Stimulated activated naive B cell treated with anti-CD40 and anti-IgM and Interleukin-4, amounts not matched to agents 10 μg/mL and 1 μg/mL and 100 μg/mL, for 72 hours (primary cell): ENCODE results near the gene SELENON.

Experiments used
- ATAC-seq, 2 donors: fragments of 150-1000 bp; cut with Tn5 transposase; replicated peaks; 2 replicates each; pipeline ENCODE4 v1.10.0; 2021; ENCODE audit warnings: moderate library complexity in 1 of 2
- DNase-seq: peaks from one replicate; pipeline ENCODE4 v3.0.0; 2021
- H3K27ac Mint-ChIP-seq: one replicate; pipeline ENCODE4 v1.8.0; 2022; ENCODE audit warnings: mild to moderate bottlenecking, mixed read lengths
- H3K27me3 Mint-ChIP-seq, 2 donors: one replicate each; pipeline ENCODE4 v1.8.0; 2022; ENCODE audit warnings: mixed read lengths in 2 of 2
- H3K36me3 Mint-ChIP-seq, 2 donors: one replicate each; pipeline ENCODE4 v1.8.0; 2022; ENCODE audit warnings: mixed read lengths in 2 of 2, mild to moderate bottlenecking in 1 of 2
- H3K4me1 Mint-ChIP-seq, 2 donors: one replicate each; pipeline ENCODE4 v1.8.0; 2022; ENCODE audit warnings: mixed read lengths in 2 of 2, mild to moderate bottlenecking in 1 of 2
- H3K4me3 Mint-ChIP-seq, 2 donors: one replicate each; pipeline ENCODE4 v1.8.0; 2022; ENCODE audit warnings: mild to moderate bottlenecking in 2 of 2, mixed read lengths in 2 of 2, moderate library complexity in 1 of 2
- H3K9me3 Mint-ChIP-seq, 2 donors: one replicate each; pipeline ENCODE4 v1.8.0; 2022; ENCODE audit warnings: mixed read lengths in 2 of 2, mild to moderate bottlenecking in 1 of 2

Gene SELENON

GRCh38 chr1:25805863-25806225 is 5.9 kb downstream of the SELENON start:
- Mint-ChIP-seq H3K27me3 (no peaks in the 10 kb centered on the region), H3K9me3 (no peaks in the 10 kb centered on the region), H3K36me3 (peaks cover 10 to 23% of the 10 kb centered on the region in 2 donors), H3K4me3 (no peak overlapping the region), H3K27ac (no peak overlapping the region), H3K4me1 (peaks cover 36 to 49% of the 10 kb centered on the region in 2 donors)
- no peak for ATAC-seq
- no peak for DNase-seq

GRCh38 chr1:25806418-25806817 is 6.4 kb downstream of the SELENON start:
- H3K36me3 Mint-ChIP-seq: peaks cover 9 to 20% of the 10 kb centered on the region in 2 donors
- H3K27ac Mint-ChIP-seq: no peak overlapping the region
- ATAC-seq (no peak), DNase-seq (no peak)
- no peaks in the 10 kb centered on the region for H3K27me3 Mint-ChIP-seq
- H3K9me3 Mint-ChIP-seq: no peaks in the 10 kb centered on the region
- no peak overlapping the region for H3K4me3 Mint-ChIP-seq
- peaks cover 36 to 49% of the 10 kb centered on the region in 2 donors for H3K4me1 Mint-ChIP-seq

- ATAC-seq (no peak), DNase-seq (no peak)
- peaks cover 33 to 47% of the 10 kb centered on the region in 2 donors for H3K4me1 Mint-ChIP-seq
- H3K36me3 Mint-ChIP-seq: peaks cover 9 to 20% of the 10 kb centered on the region in 2 donors
- H3K4me3 Mint-ChIP-seq: no peak overlapping the region
- no peaks in the 10 kb centered on the region for H3K27me3 Mint-ChIP-seq
- no peak overlapping the region for H3K27ac Mint-ChIP-seq
- H3K9me3 Mint-ChIP-seq: no peaks in the 10 kb centered on the region
Measured at GRCh38 chr1:25807480-25808390, 7.7 kb downstream of the SELENON start.

- Mint-ChIP-seq H3K9me3 (no peaks in the 10 kb centered on the region), H3K36me3 (peaks cover 9 to 20% of the 10 kb centered on the region in 2 donors), H3K4me1 (peaks cover 28 to 42% of the 10 kb centered on the region in 2 donors), H3K27ac (no peak overlapping the region), H3K4me3 (no peak overlapping the region), H3K27me3 (no peaks in the 10 kb centered on the region)
- ATAC-seq (no peak), DNase-seq (no peak)
Measured at GRCh38 chr1:25808481-25809244, 8.7 kb downstream of the SELENON start.

- Mint-ChIP-seq H3K36me3 (peaks cover 9 to 20% of the 10 kb centered on the region in 2 donors), H3K27ac (peak overlapping the region; percentile 89), H3K27me3 (no peaks in the 10 kb centered on the region), H3K4me1 (peaks cover 28 to 38% of the 10 kb centered on the region in 2 donors), H3K4me3 (peak overlapping the region; percentile 17 to 66), H3K9me3 (no peaks in the 10 kb centered on the region)
- DNase-seq: peak; percentile 40
- ATAC-seq: peak; percentile 47 to 54
Measured at GRCh38 chr1:25809283-25809926, 9.4 kb downstream of the SELENON start.

- Mint-ChIP-seq H3K4me3 (peak overlapping the region; percentile 17 to 66), H3K36me3 (peaks cover 12 to 23% of the 10 kb centered on the region in 2 donors), H3K4me1 (peaks cover 24 to 32% of the 10 kb centered on the region in 2 donors), H3K27me3 (no peaks in the 10 kb centered on the region), H3K9me3 (no peaks in the 10 kb centered on the region), H3K27ac (peak overlapping the region; percentile 89)
- DNase-seq (no peak), ATAC-seq (peak; percentile 19 to 29)
Measured at GRCh38 chr1:25809929-25810328, 9.9 kb downstream of the SELENON start.

GRCh38 chr1:25810341-25811299 is 10.6 kb downstream of the SELENON start:
- peak; percentile 74 to 76 for ATAC-seq
- peak; percentile 68 for DNase-seq
- H3K4me3 Mint-ChIP-seq: peak overlapping the region in 1 of 2 donors; percentile 60
- H3K9me3 Mint-ChIP-seq: no peaks in the 10 kb centered on the region
- peaks cover 19 to 28% of the 10 kb centered on the region in 2 donors for H3K4me1 Mint-ChIP-seq
- H3K27ac Mint-ChIP-seq: peak overlapping the region; percentile 89
- no peaks in the 10 kb centered on the region for H3K27me3 Mint-ChIP-seq
- H3K36me3 Mint-ChIP-seq: peaks cover 13 to 27% of the 10 kb centered on the region in 2 donors

GRCh38 chr1:25811384-25812082 is 11.5 kb downstream of the SELENON start:
- Mint-ChIP-seq H3K4me3 (no peak overlapping the region), H3K36me3 (peaks cover 7 to 18% of the 10 kb centered on the region in 2 donors), H3K9me3 (no peaks in the 10 kb centered on the region), H3K4me1 (peaks cover 16 to 28% of the 10 kb centered on the region in 2 donors), H3K27me3 (no peaks in the 10 kb centered on the region), H3K27ac (no peak overlapping the region)
- DNase-seq (no peak), ATAC-seq (no peak)

- Mint-ChIP-seq H3K27ac (no peak overlapping the region), H3K36me3 (peaks cover 7 to 17% of the 10 kb centered on the region in 2 donors), H3K9me3 (no peaks in the 10 kb centered on the region), H3K4me1 (peaks cover 16 to 30% of the 10 kb centered on the region in 2 donors), H3K27me3 (no peaks in the 10 kb centered on the region), H3K4me3 (no peak overlapping the region)
- ATAC-seq (no peak), DNase-seq (no peak)
Measured at GRCh38 chr1:25813071-25813733, 13.2 kb downstream of the SELENON start.

- Mint-ChIP-seq H3K27me3 (no peaks in the 10 kb centered on the region), H3K9me3 (no peaks in the 10 kb centered on the region), H3K36me3 (peaks cover 7 to 17% of the 10 kb centered on the region in 2 donors), H3K4me3 (no peak overlapping the region), H3K27ac (no peak overlapping the region), H3K4me1 (peaks cover 19 to 33% of the 10 kb centered on the region in 2 donors)
- DNase-seq (no peak), ATAC-seq (no peak)
Measured at GRCh38 chr1:25813734-25814471, 13.9 kb downstream of the SELENON start.

GRCh38 chr1:25814549-25815087 is 14.6 kb downstream of the SELENON start:
- H3K9me3 Mint-ChIP-seq: no peaks in the 10 kb centered on the region
- H3K4me3 Mint-ChIP-seq: no peak overlapping the region
- peaks cover 5 to 11% of the 10 kb centered on the region in 2 donors for H3K36me3 Mint-ChIP-seq
- DNase-seq: no peak
- ATAC-seq: no peak
- H3K4me1 Mint-ChIP-seq: peaks cover 17 to 32% of the 10 kb centered on the region in 2 donors
- no peaks in the 10 kb centered on the region for H3K27me3 Mint-ChIP-seq
- peak overlapping the region; percentile 74 for H3K27ac Mint-ChIP-seq
